ENCODE results near the gene LIAS.
"Not testable (repeated sequence)": the region's sequence is repeated elsewhere in the genome, so short reads cannot be mapped to it uniquely, and the experiment has no call there.

LIAS gene

GRCh38 chr4:39495446-39496213 lies 36.8 kb downstream of the LIAS start:
- peaks cover 9 to 13% of the 10 kb centered on the region in 2 donors for H3K36me3 ChIP-seq (ENCODE audit: control insufficient read depth in 2 of 2, insufficient read depth in 2 of 2, low read length in 2 of 2)
- H3K9ac ChIP-seq (ENCODE audit: low read depth in 1 of 2, low read length in 2 of 2) = no peak overlapping the region
- no peak overlapping the region for H3K4me3 ChIP-seq (ENCODE audit: low read length in 2 of 2)
- no peak overlapping the region for H3K27ac ChIP-seq (ENCODE audit: low read depth in 2 of 2, low read length in 2 of 2)
- H3K9me3 ChIP-seq (ENCODE audit: control insufficient read depth in 2 of 2, low read length in 2 of 2) = no peaks in the 10 kb centered on the region
- no peaks in the 10 kb centered on the region for H3K4me1 ChIP-seq (ENCODE audit: control insufficient read depth in 2 of 2, insufficient read depth in 2 of 2, low read length in 2 of 2)
- no peaks in the 10 kb centered on the region for H3K27me3 ChIP-seq (ENCODE audit: control insufficient read depth in 2 of 2, insufficient read depth in 2 of 2, low read length in 2 of 2)

- Histone ChIP-seq H3K9me3 (ENCODE audit: control insufficient read depth in 2 of 2, low read length in 2 of 2) (no peaks in the 10 kb centered on the region), H3K4me1 (ENCODE audit: control insufficient read depth in 2 of 2, insufficient read depth in 2 of 2, low read length in 2 of 2) (no peaks in the 10 kb centered on the region), H3K27me3 (ENCODE audit: control insufficient read depth in 2 of 2, insufficient read depth in 2 of 2, low read length in 2 of 2) (no peaks in the 10 kb centered on the region), H3K4me3 (ENCODE audit: low read length in 2 of 2) (no peak overlapping the region), H3K36me3 (ENCODE audit: control insufficient read depth in 2 of 2, insufficient read depth in 2 of 2, low read length in 2 of 2) (peaks cover 25 to 26% of the 10 kb centered on the region in 2 donors), H3K9ac (ENCODE audit: low read depth in 1 of 2, low read length in 2 of 2) (no peak overlapping the region), H3K27ac (ENCODE audit: low read depth in 2 of 2, low read length in 2 of 2) (no peak overlapping the region)
These were observed 39.3 kb downstream of the LIAS start for GRCh38 chr4:39497909-39498726.

GRCh38 chr4:39498727-39499020 lies 39.8 kb downstream of the LIAS start:
- H3K36me3 ChIP-seq (ENCODE audit: control insufficient read depth in 2 of 2, insufficient read depth in 2 of 2, low read length in 2 of 2) = peaks cover 31 to 32% of the 10 kb centered on the region in 2 donors
- H3K9me3 ChIP-seq (ENCODE audit: control insufficient read depth in 2 of 2, low read length in 2 of 2) = no peaks in the 10 kb centered on the region
- no peak overlapping the region for H3K27ac ChIP-seq (ENCODE audit: low read depth in 2 of 2, low read length in 2 of 2)
- no peaks in the 10 kb centered on the region for H3K4me1 ChIP-seq (ENCODE audit: control insufficient read depth in 2 of 2, insufficient read depth in 2 of 2, low read length in 2 of 2)
- no peak overlapping the region for H3K4me3 ChIP-seq (ENCODE audit: low read length in 2 of 2)
- no peak overlapping the region for H3K9ac ChIP-seq (ENCODE audit: low read depth in 1 of 2, low read length in 2 of 2)
- no peaks in the 10 kb centered on the region for H3K27me3 ChIP-seq (ENCODE audit: control insufficient read depth in 2 of 2, insufficient read depth in 2 of 2, low read length in 2 of 2)

GRCh38 chr4:39502019-39502663 lies 43.3 kb downstream of the LIAS start:
- no peaks in the 10 kb centered on the region for H3K9me3 ChIP-seq (ENCODE audit: control insufficient read depth in 2 of 2, low read length in 2 of 2)
- H3K27ac ChIP-seq (ENCODE audit: low read depth in 2 of 2, low read length in 2 of 2) = peak overlapping the region in 1 of 2 donors; percentile 22
- no peaks in the 10 kb centered on the region for H3K27me3 ChIP-seq (ENCODE audit: control insufficient read depth in 2 of 2, insufficient read depth in 2 of 2, low read length in 2 of 2)
- peaks cover 0 to 7% of the 10 kb centered on the region in 2 donors for H3K4me1 ChIP-seq (ENCODE audit: control insufficient read depth in 2 of 2, insufficient read depth in 2 of 2, low read length in 2 of 2)
- peaks cover 52 to 54% of the 10 kb centered on the region in 2 donors for H3K36me3 ChIP-seq (ENCODE audit: control insufficient read depth in 2 of 2, insufficient read depth in 2 of 2, low read length in 2 of 2)
- H3K4me3 ChIP-seq (ENCODE audit: low read length in 2 of 2) = no peak overlapping the region
- H3K9ac ChIP-seq (ENCODE audit: low read depth in 1 of 2, low read length in 2 of 2) = no peak overlapping the region

DNA sequence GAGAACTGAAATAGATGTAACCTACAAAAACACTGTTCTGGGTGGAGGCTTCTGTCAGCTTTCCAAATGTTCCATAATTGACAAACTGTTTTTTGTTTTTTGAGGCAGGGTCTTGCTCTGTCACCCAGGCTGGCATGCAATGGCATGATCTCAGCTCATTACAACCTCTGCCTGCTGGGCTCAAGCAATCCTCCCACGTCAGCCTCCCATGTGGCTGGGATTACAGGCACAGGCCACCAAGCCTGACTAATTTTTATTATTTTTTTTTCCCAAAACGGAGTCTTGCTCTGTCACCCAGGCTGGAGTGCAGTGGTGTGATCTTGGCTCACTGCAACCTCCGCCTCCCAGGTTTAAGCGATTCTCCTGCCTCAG lies 43.8 kb downstream of the LIAS start:
- not testable (repeated sequence) for H3K27me3 ChIP-seq (ENCODE audit: control insufficient read depth in 2 of 2, insufficient read depth in 2 of 2, low read length in 2 of 2); H3K9me3 ChIP-seq (ENCODE audit: control insufficient read depth in 2 of 2, low read length in 2 of 2); H3K4me1 ChIP-seq (ENCODE audit: control insufficient read depth in 2 of 2, insufficient read depth in 2 of 2, low read length in 2 of 2); H3K9ac ChIP-seq (ENCODE audit: low read depth in 1 of 2, low read length in 2 of 2); H3K4me3 ChIP-seq (ENCODE audit: low read length in 2 of 2)
- peaks cover 57 to 58% of the 10 kb centered on the region in 2 donors for H3K36me3 ChIP-seq (ENCODE audit: control insufficient read depth in 2 of 2, insufficient read depth in 2 of 2, low read length in 2 of 2)
- peak overlapping the region in 1 of 2 donors; percentile 22 for H3K27ac ChIP-seq (ENCODE audit: low read depth in 2 of 2, low read length in 2 of 2)

DNA sequence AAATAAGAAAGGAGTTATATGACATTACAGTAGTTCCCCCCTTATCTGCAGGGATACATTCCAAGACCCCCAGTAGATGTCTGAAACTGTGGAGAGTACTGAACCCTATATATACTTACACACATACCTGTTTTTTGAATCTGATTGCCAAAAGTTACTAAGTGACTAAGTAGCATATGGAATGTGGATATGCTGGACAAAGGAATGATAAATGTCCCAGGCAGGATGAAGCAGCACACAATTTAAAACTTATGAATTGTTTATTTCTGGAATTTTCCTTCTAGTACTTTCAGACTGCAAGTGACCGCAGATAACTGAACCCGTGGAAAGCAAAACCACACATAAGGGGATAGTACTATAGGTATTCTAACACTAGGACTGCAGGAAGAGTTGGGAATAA lies 45.7 kb downstream of the LIAS start:
- H3K36me3 ChIP-seq (ENCODE audit: control insufficient read depth in 2 of 2, insufficient read depth in 2 of 2, low read length in 2 of 2) = peaks cover 60 to 70% of the 10 kb centered on the region in 2 donors

GRCh38 chr4:39505581-39505980 lies 46.7 kb downstream of the LIAS start:
- Histone ChIP-seq H3K9me3 (ENCODE audit: control insufficient read depth in 2 of 2, low read length in 2 of 2) (no peaks in the 10 kb centered on the region), H3K4me1 (ENCODE audit: control insufficient read depth in 2 of 2, insufficient read depth in 2 of 2, low read length in 2 of 2) (peaks cover 0 to 7% of the 10 kb centered on the region in 2 donors), H3K9ac (ENCODE audit: low read depth in 1 of 2, low read length in 2 of 2) (peak overlapping the region in 1 of 2 donors; percentile 7), H3K36me3 (ENCODE audit: control insufficient read depth in 2 of 2, insufficient read depth in 2 of 2, low read length in 2 of 2) (peaks cover 64 to 76% of the 10 kb centered on the region in 2 donors), H3K27ac (ENCODE audit: low read depth in 2 of 2, low read length in 2 of 2) (peak overlapping the region; percentile 64 to 73), H3K4me3 (ENCODE audit: low read length in 2 of 2) (no peak overlapping the region), H3K27me3 (ENCODE audit: control insufficient read depth in 2 of 2, insufficient read depth in 2 of 2, low read length in 2 of 2) (no peaks in the 10 kb centered on the region)

More for the DNA sequence above, 45.7 kb downstream of the LIAS start:
- no peak overlapping the region for H3K9ac ChIP-seq (ENCODE audit: low read depth in 1 of 2, low read length in 2 of 2)
- no peaks in the 10 kb centered on the region for H3K9me3 ChIP-seq (ENCODE audit: control insufficient read depth in 2 of 2, low read length in 2 of 2)
- H3K4me3 ChIP-seq (ENCODE audit: low read length in 2 of 2) = no peak overlapping the region
- H3K27me3 ChIP-seq (ENCODE audit: control insufficient read depth in 2 of 2, insufficient read depth in 2 of 2, low read length in 2 of 2) = no peaks in the 10 kb centered on the region
- H3K27ac ChIP-seq (ENCODE audit: low read depth in 2 of 2, low read length in 2 of 2) = no peak overlapping the region
- peaks cover 0 to 7% of the 10 kb centered on the region in 2 donors for H3K4me1 ChIP-seq (ENCODE audit: control insufficient read depth in 2 of 2, insufficient read depth in 2 of 2, low read length in 2 of 2)

GRCh38 chr4:39510348-39510929 lies 51.6 kb downstream of the LIAS start:
- H3K36me3 ChIP-seq (ENCODE audit: control insufficient read depth in 2 of 2, insufficient read depth in 2 of 2, low read length in 2 of 2) = peaks cover 48 to 66% of the 10 kb centered on the region in 2 donors

DNA sequence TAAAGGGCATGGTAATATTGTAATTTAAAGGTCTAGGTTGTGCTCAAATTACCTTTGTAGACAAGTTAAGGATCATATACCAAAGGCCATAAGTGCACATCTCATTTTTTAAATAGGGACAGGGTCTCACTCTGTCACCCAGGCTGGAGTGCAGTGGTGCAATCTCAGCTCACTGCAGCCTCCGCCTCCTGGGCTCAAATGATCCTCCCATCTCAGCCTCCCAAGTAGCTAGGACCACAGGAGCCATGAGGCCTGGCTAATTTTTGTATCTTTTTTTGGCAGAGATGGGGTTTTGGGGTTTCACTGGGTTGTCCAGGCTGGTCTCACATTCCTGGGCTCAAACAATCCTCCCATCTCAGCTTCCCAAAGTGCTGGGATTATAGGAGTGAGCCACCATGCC lies 55.4 kb downstream of the LIAS start:
- not testable (repeated sequence) for H3K4me1 ChIP-seq (ENCODE audit: control insufficient read depth in 2 of 2, insufficient read depth in 2 of 2, low read length in 2 of 2); H3K9ac ChIP-seq (ENCODE audit: low read depth in 1 of 2, low read length in 2 of 2); H3K9me3 ChIP-seq (ENCODE audit: control insufficient read depth in 2 of 2, low read length in 2 of 2); H3K4me3 ChIP-seq (ENCODE audit: low read length in 2 of 2); H3K27me3 ChIP-seq (ENCODE audit: control insufficient read depth in 2 of 2, insufficient read depth in 2 of 2, low read length in 2 of 2)
- Histone ChIP-seq H3K36me3 (ENCODE audit: control insufficient read depth in 2 of 2, insufficient read depth in 2 of 2, low read length in 2 of 2) (peaks cover 31 to 51% of the 10 kb centered on the region in 2 donors), H3K27ac (ENCODE audit: low read depth in 2 of 2, low read length in 2 of 2) (peak overlapping the region; percentile 17 to 47)

More at GRCh38 chr4:39510348-39510929, 51.6 kb downstream of the LIAS start:
- H3K27ac ChIP-seq (ENCODE audit: low read depth in 2 of 2, low read length in 2 of 2) = no peak overlapping the region
- peaks cover 3 to 11% of the 10 kb centered on the region in 2 donors for H3K4me1 ChIP-seq (ENCODE audit: control insufficient read depth in 2 of 2, insufficient read depth in 2 of 2, low read length in 2 of 2)
- H3K4me3 ChIP-seq (ENCODE audit: low read length in 2 of 2) = no peak overlapping the region
- no peaks in the 10 kb centered on the region for H3K27me3 ChIP-seq (ENCODE audit: control insufficient read depth in 2 of 2, insufficient read depth in 2 of 2, low read length in 2 of 2)
- H3K9me3 ChIP-seq (ENCODE audit: control insufficient read depth in 2 of 2, low read length in 2 of 2) = no peaks in the 10 kb centered on the region
- no peak overlapping the region for H3K9ac ChIP-seq (ENCODE audit: low read depth in 1 of 2, low read length in 2 of 2)
